WTC11 (cell line): ENCODE data around the gene SH2D4B. TPM values are rescaled to one million over a fixed set of nuclear protein-coding genes. Genes with fewer than 3 reads are reported as not detected.
"Not testable (repeated sequence)": the region's sequence is repeated elsewhere in the genome, so short reads cannot be mapped to it uniquely, and the experiment has no call there.

Experiments used
- ATAC-seq: fragments of 200-7000 bp; cut with Tn5 transposase; 2 replicates; pipeline ENCODE4 v1.10.0; 2021; ENCODE audit warnings: mild to moderate bottlenecking, moderate library complexity
- CTCF ChIA-PET: fragments of 300-600 bp; sonication (Branson Sonifier 250); formaldehyde crosslinking; loops from one replicate; lab custom pipeline; 2021; ENCODE audit warnings: antibody characterized with exemption; lab: Charles Lee
- POLR2A ChIA-PET: fragments of 350-600 bp; sonication (Branson Sonifier 250); formaldehyde crosslinking; loops from one replicate; lab custom pipeline; 2021; ENCODE audit warnings: antibody characterized with exemption; lab: Charles Lee
- DNase-seq: peaks from one replicate; pipeline ENCODE4 v3.0.0; 2021; ENCODE audit warnings: low spot score
- H3K27ac Mint-ChIP-seq: 2 replicates; pipeline ENCODE4 v1.8.0; 2021; ENCODE audit warnings: mixed read lengths
- H3K27me3 Mint-ChIP-seq: 2 replicates; pipeline ENCODE4 v1.8.0; 2021; ENCODE audit warnings: low read depth, mild to moderate bottlenecking, moderate library complexity, mixed read lengths
- H3K36me3 Mint-ChIP-seq: 2 replicates; pipeline ENCODE4 v1.8.0; 2021; ENCODE audit warnings: mixed read lengths
- H3K4me1 Mint-ChIP-seq: 2 replicates; pipeline ENCODE4 v1.8.0; 2022; ENCODE audit warnings: mixed read lengths
- H3K4me3 Mint-ChIP-seq: 2 replicates; pipeline ENCODE4 v1.8.0; 2021; ENCODE audit warnings: mild to moderate bottlenecking, moderate library complexity, mixed read lengths
- H3K9me3 Mint-ChIP-seq: 2 replicates; pipeline ENCODE4 v1.8.0; 2021; ENCODE audit warnings: mixed read lengths
- RORB ChIP-seq: fragments of 250-450 bp; sonication (Bioruptor Pico); IDR thresholded peaks from 2 replicates; pipeline ENCODE4 v1.9.0; 2021; ENCODE audit warnings: mild to moderate bottlenecking
- TP53 ChIP-seq: sonication (generic); formaldehyde crosslinking; IDR thresholded peaks from 2 replicates; pipeline ENCODE4 v1.8.1; 2023; ENCODE audit warnings: mild to moderate bottlenecking, missing genetic modification reagents
- total RNA-seq: library from RNA; stranded (reverse); gene quantifications from 3 replicates; pipeline ENCODE4 v1.2.3, GENCODE V29; 2021
- TF ChIP-seq, protein P1 (sequence below): sonication (generic); formaldehyde crosslinking; IDR thresholded peaks from 2 replicates; pipeline ENCODE4 v1.8.0; 2023; ENCODE audit warnings: missing genetic modification reagents
- TF ChIP-seq, protein P2 (sequence below): sonication (generic); formaldehyde crosslinking; conservative IDR thresholded peaks from 2 replicates; pipeline ENCODE4 v1.8.1; 2023; ENCODE audit warnings: mild to moderate bottlenecking, low read depth, missing genetic modification reagents, moderate library complexity
- TF ChIP-seq, protein P3 (sequence below): fragments of 200-600 bp; IDR thresholded peaks from 2 replicates; pipeline ENCODE4 v1.8.0; 2022; ENCODE audit warnings: antibody characterized with exemption
- TF ChIP-seq, protein P4 (sequence below): sonication (generic); formaldehyde crosslinking; IDR thresholded peaks from 2 replicates; pipeline ENCODE4 v1.8.0; 2022; ENCODE audit warnings: mild to moderate bottlenecking, missing genetic modification reagents
- TF ChIP-seq, protein P5 (sequence below): sonication (generic); formaldehyde crosslinking; IDR thresholded peaks from 2 replicates; pipeline ENCODE4 v1.8.0; 2022; ENCODE audit warnings: mild to moderate bottlenecking, missing genetic modification reagents

Gene SH2D4B
- total RNA-seq, 1 experiment from 2014 or later: 0.04 TPM

DNA sequence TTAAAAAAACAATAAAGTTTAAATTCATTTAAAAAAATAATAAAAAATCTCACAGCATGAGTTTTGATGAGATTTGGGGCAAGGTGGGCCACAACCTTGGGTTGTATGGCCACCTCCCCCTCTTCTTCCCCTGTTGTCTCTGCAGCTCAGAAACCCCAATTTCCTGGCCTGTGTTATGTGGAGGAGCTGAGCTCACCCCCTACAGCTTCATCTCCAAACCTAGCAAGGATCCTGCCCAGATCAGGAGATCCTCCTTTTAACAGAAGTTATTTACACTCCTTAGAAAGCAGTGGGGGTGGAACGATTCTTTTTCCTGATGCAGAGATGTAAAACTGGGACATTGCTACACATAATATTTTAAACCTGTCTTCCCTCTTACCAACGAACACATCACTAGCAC lies 6.9 kb upstream of the SH2D4B start:
- DNase-seq: no peak
- Mint-ChIP-seq H3K27me3 (peaks cover 3% of the 10 kb centered on the region; the same call in 1 of the 2 replicates), H3K4me1 (peaks cover 24% of the 10 kb centered on the region), H3K9me3 (peaks cover 3% of the 10 kb centered on the region; the same call in 1 of the 2 replicates), H3K36me3 (peaks cover 20% of the 10 kb centered on the region), H3K27ac (0 out of 2 replicates have a peak overlapping the region, but pooled peaks have one; percentile 30), H3K4me3 (no peak overlapping the region)
- TF ChIP-seq, protein P1, sequence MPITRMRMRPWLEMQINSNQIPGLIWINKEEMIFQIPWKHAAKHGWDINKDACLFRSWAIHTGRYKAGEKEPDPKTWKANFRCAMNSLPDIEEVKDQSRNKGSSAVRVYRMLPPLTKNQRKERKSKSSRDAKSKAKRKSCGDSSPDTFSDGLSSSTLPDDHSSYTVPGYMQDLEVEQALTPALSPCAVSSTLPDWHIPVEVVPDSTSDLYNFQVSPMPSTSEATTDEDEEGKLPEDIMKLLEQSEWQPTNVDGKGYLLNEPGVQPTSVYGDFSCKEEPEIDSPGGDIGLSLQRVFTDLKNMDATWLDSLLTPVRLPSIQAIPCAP (CRISPR knock-in tag): no peak
- POLR2A ChIA-PET: no interaction called here
- peak; percentile 60 for ATAC-seq
- CTCF ChIA-PET: interaction anchor here (0.7 to 1.5 kb wide), 8 partner anchors 19 to 152 kb away, joined by 3 to 8 read pairs (median 5); no protein-coding TSS in a partner anchor

DNA sequence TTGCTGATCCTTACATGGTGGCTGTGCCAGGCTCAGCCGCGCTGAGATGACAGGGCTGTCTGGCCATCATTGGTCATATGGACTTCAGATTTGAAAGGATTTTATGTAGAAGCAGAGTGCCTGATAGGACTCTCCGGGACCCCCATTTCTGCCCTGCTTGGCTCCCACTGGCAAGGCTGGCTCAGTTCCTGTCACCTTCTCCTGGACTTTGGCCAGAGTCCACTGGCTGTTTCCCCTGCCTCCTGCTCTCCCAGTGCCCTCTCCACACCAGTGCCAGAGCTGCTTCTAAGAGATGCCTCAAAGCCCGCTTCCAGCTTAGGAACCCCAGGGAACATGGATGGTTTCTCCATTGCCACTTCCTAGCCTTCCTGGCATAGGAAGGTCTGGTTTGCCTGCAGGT lies 5.1 kb upstream of the SH2D4B start:
- DNase-seq: no peak
- Mint-ChIP-seq H3K27me3 (peaks cover 3% of the 10 kb centered on the region; the same call in 1 of the 2 replicates), H3K4me1 (peaks cover 15% of the 10 kb centered on the region), H3K36me3 (peaks cover 20% of the 10 kb centered on the region), H3K4me3 (no peak overlapping the region)
- CTCF ChIA-PET: no interaction called here
- POLR2A ChIA-PET: interaction anchor here (0.7 kb wide), 1 partner anchor 871 kb away, joined by 3 read pairs; no protein-coding TSS in a partner anchor
- ATAC-seq: no peak
- TF ChIP-seq TP53 (CRISPR knock-in tag): no peak
- TF ChIP-seq, protein P2, sequence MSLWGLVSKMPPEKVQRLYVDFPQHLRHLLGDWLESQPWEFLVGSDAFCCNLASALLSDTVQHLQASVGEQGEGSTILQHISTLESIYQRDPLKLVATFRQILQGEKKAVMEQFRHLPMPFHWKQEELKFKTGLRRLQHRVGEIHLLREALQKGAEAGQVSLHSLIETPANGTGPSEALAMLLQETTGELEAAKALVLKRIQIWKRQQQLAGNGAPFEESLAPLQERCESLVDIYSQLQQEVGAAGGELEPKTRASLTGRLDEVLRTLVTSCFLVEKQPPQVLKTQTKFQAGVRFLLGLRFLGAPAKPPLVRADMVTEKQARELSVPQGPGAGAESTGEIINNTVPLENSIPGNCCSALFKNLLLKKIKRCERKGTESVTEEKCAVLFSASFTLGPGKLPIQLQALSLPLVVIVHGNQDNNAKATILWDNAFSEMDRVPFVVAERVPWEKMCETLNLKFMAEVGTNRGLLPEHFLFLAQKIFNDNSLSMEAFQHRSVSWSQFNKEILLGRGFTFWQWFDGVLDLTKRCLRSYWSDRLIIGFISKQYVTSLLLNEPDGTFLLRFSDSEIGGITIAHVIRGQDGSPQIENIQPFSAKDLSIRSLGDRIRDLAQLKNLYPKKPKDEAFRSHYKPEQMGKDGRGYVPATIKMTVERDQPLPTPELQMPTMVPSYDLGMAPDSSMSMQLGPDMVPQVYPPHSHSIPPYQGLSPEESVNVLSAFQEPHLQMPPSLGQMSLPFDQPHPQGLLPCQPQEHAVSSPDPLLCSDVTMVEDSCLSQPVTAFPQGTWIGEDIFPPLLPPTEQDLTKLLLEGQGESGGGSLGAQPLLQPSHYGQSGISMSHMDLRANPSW (CRISPR knock-in tag): no peak
- TF ChIP-seq, protein P3, sequence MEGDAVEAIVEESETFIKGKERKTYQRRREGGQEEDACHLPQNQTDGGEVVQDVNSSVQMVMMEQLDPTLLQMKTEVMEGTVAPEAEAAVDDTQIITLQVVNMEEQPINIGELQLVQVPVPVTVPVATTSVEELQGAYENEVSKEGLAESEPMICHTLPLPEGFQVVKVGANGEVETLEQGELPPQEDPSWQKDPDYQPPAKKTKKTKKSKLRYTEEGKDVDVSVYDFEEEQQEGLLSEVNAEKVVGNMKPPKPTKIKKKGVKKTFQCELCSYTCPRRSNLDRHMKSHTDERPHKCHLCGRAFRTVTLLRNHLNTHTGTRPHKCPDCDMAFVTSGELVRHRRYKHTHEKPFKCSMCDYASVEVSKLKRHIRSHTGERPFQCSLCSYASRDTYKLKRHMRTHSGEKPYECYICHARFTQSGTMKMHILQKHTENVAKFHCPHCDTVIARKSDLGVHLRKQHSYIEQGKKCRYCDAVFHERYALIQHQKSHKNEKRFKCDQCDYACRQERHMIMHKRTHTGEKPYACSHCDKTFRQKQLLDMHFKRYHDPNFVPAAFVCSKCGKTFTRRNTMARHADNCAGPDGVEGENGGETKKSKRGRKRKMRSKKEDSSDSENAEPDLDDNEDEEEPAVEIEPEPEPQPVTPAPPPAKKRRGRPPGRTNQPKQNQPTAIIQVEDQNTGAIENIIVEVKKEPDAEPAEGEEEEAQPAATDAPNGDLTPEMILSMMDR: no peak
- TF ChIP-seq, protein P4, sequence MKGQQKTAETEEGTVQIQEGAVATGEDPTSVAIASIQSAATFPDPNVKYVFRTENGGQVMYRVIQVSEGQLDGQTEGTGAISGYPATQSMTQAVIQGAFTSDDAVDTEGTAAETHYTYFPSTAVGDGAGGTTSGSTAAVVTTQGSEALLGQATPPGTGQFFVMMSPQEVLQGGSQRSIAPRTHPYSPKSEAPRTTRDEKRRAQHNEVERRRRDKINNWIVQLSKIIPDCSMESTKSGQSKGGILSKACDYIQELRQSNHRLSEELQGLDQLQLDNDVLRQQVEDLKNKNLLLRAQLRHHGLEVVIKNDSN (CRISPR knock-in tag): no peak
- TF ChIP-seq, protein P1 (CRISPR knock-in tag): no peak
- TF ChIP-seq, protein P5, sequence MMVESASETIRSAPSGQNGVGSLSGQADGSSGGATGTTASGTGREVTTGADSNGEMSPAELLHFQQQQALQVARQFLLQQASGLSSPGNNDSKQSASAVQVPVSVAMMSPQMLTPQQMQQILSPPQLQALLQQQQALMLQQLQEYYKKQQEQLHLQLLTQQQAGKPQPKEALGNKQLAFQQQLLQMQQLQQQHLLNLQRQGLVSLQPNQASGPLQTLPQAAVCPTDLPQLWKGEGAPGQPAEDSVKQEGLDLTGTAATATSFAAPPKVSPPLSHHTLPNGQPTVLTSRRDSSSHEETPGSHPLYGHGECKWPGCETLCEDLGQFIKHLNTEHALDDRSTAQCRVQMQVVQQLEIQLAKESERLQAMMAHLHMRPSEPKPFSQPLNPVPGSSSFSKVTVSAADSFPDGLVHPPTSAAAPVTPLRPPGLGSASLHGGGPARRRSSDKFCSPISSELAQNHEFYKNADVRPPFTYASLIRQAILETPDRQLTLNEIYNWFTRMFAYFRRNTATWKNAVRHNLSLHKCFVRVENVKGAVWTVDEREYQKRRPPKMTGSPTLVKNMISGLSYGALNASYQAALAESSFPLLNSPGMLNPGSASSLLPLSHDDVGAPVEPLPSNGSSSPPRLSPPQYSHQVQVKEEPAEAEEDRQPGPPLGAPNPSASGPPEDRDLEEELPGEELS (CRISPR knock-in tag): no peak
- no peak for TF ChIP-seq RORB (CRISPR knock-in tag)
- TF ChIP-seq, all 79 proteins: peak for 0
- Mint-ChIP-seq H3K27ac (no peak overlapping the region), H3K9me3 (peaks cover 3% of the 10 kb centered on the region; the same call in 1 of the 2 replicates)

DNA sequence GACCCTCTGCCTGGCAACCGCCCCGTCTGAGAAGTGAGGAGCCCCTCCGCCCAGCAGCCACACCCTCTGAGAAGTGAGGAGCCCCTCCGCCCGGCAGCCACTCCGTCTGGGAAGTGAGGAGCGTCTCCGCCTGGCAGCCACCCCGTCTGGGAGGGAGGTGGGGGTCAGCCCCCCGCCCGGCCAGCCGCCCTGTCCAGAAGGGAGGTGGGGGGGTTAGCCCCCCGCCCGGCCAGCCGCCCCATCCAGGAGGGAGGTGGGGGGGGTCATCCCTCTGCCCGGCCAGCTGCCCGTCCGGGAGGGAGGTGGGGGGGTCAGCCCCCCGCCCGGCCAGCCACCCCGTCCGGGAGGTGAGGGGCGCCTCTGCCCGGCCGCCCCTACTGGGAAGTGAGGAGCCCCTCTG lies 3.6 kb upstream of the SH2D4B start:
- peaks cover 15% of the 10 kb centered on the region for H3K4me1 Mint-ChIP-seq
- ATAC-seq, POLR2A ChIA-PET, H3K4me3 Mint-ChIP-seq, H3K27me3 Mint-ChIP-seq, CTCF ChIA-PET, H3K27ac Mint-ChIP-seq, DNase-seq, H3K9me3 Mint-ChIP-seq: not testable (repeated sequence)
- peaks cover 20% of the 10 kb centered on the region for H3K36me3 Mint-ChIP-seq

DNA sequence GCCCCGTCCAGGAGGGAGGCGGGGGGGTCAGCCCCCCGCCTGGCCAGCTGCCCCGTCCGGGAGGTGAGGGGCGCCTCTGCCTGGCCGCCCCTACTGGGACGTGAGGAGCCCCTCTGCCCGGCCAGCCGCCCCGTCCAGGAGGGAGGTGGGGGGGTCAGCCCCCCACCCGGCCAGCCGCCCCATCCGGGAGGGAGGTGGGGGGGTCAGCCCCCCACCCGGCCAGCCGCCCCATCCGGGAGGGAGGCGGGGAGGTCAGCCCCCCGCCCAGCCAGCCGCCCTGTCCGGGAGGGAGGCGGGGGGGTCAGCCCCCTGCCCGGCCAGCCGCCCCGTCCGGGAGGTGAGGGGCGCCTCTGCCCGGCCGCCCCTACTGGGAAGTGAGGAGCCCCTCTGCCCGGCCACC lies 3.1 kb upstream of the SH2D4B start:
- POLR2A ChIA-PET, H3K4me3 Mint-ChIP-seq, H3K27me3 Mint-ChIP-seq, ATAC-seq, DNase-seq, CTCF ChIA-PET, H3K27ac Mint-ChIP-seq, H3K9me3 Mint-ChIP-seq: not testable (repeated sequence)
- peaks cover 20% of the 10 kb centered on the region for H3K36me3 Mint-ChIP-seq
- peaks cover 15% of the 10 kb centered on the region for H3K4me1 Mint-ChIP-seq
